OCI-LY3 (cell line): ENCODE data around the gene EXOC7.

Experiments used
- CTCF ChIP-seq: fragments of 200-600, 300-600 bp; sonication (generic); IDR thresholded peaks from 2 replicates; pipeline ENCODE4 v1.5.1; 2014; ENCODE audit warnings: antibody characterized with exemption, low read length, low read depth
- EZH2phosphoT487 ChIP-seq: fragments of 200-600 bp; shearing (Covaris generic); IDR thresholded peaks from 2 replicates; pipeline ENCODE4 v1.6.1; 2018; ENCODE audit warnings: antibody characterized with exemption, mixed run types, low read depth

GRCh38 chr17:76122431-76123190 is 19.0 kb upstream of the EXOC7 start:
- no peak for TF ChIP-seq CTCF
- TF ChIP-seq EZH2phosphoT487, result no peak
